ENCODE measurements around the gene ZNF407. TPM values are rescaled to one million over a fixed set of nuclear protein-coding genes. Genes with fewer than 3 reads are reported as not detected.
A peak's percentile ranks its signal among the peaks of the same experiment; 100 is the strongest.

ZNF407 gene
- total RNA-seq, 1 donor from 2014 or later = 15.1 TPM

DNA sequence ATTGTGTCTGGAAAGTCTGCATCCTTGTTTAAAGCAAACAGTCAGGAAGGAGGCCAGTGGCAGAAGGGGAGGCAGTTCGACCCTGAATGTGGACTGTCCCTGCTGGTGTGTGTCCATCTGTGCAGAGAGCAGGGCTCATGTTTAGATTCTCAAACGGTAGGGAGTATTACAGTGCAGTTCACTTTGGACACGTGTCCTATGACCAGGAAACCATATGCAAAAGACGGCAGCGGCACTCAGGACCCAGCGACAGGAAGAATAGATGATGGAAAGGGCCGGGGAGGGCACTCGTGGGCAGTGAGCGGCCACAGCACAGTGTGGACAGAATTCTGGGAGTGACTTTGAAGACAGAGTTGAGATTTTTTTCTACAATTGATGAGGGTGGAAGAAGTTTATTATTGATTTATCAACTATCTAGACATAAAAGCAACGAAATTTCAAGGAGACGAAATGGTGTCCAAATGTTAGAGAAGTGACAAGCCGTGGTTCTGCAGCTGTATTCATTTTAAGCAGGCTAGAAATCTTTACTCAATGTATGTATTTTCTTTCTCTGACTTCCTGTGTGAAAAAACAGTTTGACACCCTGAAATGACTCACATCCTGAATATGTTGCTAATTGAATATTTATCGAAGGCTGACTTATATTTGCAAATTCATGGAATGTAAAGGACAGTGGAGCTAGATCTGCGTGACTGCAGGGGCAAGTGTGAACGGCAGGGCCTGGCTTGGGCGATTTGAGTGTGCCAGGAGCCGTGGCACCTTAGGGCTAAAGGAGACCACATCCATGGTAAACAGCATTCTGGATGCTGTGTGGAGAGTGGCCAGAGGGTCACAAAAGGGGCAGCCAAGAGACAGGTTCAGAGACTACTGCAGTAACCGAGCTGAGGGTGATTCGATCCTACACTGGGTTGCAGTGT lies 397.1 kb downstream of the ZNF407 start:
- Histone ChIP-seq H3K4me1 (ENCODE audit: control insufficient read depth in 3 of 3, insufficient read depth in 3 of 3, low read length in 3 of 3) (peaks cover 0 to 3% (median 0%) of the 10 kb centered on the region in 3 donors), H3K9me3 (ENCODE audit: control insufficient read depth in 3 of 3, low read length in 3 of 3) (no peaks in the 10 kb centered on the region), H3K4me3 (ENCODE audit: low read length in 3 of 3) (no peak overlapping the region), H3K36me3 (ENCODE audit: control insufficient read depth in 3 of 3, insufficient read depth in 3 of 3, low read length in 3 of 3) (no peaks in the 10 kb centered on the region), H3K9ac (ENCODE audit: low read depth in 1 of 3, low read length in 3 of 3) (peak overlapping the region in 1 of 3 donors; percentile 24), H3K27me3 (ENCODE audit: control insufficient read depth in 3 of 3, insufficient read depth in 3 of 3, low read length in 3 of 3) (no peaks in the 10 kb centered on the region), H3K27ac (ENCODE audit: low read depth, low read length) (no peak overlapping the region)

DNA sequence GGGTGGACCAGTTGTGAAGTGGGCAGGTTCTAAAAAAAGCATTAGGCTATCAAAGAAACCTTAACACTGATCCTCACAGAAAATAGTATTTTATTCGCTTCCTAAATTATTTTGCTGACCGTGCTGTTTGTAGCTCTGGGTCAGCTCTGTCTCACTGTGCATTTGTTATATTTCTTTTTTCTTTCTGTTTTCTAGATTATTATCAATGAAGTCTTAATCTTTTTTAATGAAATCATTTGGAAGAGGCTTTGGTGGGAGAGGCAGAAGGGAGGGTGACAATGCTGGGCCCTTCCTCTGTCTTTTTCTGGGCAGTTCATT lies 397.7 kb downstream of the ZNF407 start:
- H3K27me3 ChIP-seq (ENCODE audit: control insufficient read depth in 3 of 3, insufficient read depth in 3 of 3, low read length in 3 of 3) = no peaks in the 10 kb centered on the region
- H3K27ac ChIP-seq (ENCODE audit: low read depth, low read length) = no peak overlapping the region
- H3K4me3 ChIP-seq (ENCODE audit: low read length in 3 of 3) = no peak overlapping the region
- no peaks in the 10 kb centered on the region for H3K36me3 ChIP-seq (ENCODE audit: control insufficient read depth in 3 of 3, insufficient read depth in 3 of 3, low read length in 3 of 3)
- peaks cover 0 to 3% (median 0%) of the 10 kb centered on the region in 3 donors for H3K4me1 ChIP-seq (ENCODE audit: control insufficient read depth in 3 of 3, insufficient read depth in 3 of 3, low read length in 3 of 3)
- no peak overlapping the region for H3K9ac ChIP-seq (ENCODE audit: low read depth in 1 of 3, low read length in 3 of 3)
- H3K9me3 ChIP-seq (ENCODE audit: control insufficient read depth in 3 of 3, low read length in 3 of 3) = no peaks in the 10 kb centered on the region

DNA sequence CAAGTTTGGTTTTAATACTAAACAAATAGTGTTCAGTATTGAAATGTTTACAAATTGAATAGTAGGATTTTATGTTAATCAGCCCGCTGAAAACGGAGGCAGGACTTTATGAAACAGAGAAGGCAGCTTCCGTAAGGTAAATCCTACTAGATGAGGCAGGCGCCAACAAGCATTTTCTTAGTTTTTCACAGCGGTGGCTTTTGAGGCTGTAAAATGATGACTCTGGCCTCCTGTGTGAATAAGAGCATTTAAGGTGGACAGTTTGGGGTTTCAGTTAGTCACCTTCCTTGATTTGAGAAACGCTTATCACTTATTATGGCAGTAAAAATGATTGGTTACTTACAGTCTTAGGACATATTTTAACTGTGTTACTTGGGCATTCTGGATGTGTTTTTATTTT lies 398.4 kb downstream of the ZNF407 start:
- Histone ChIP-seq H3K36me3 (ENCODE audit: control insufficient read depth in 3 of 3, insufficient read depth in 3 of 3, low read length in 3 of 3) (no peaks in the 10 kb centered on the region), H3K4me3 (ENCODE audit: low read length in 3 of 3) (no peak overlapping the region), H3K27ac (ENCODE audit: low read depth, low read length) (no peak overlapping the region), H3K9me3 (ENCODE audit: control insufficient read depth in 3 of 3, low read length in 3 of 3) (no peaks in the 10 kb centered on the region), H3K4me1 (ENCODE audit: control insufficient read depth in 3 of 3, insufficient read depth in 3 of 3, low read length in 3 of 3) (peaks cover 0 to 3% (median 0%) of the 10 kb centered on the region in 3 donors), H3K27me3 (ENCODE audit: control insufficient read depth in 3 of 3, insufficient read depth in 3 of 3, low read length in 3 of 3) (no peaks in the 10 kb centered on the region), H3K9ac (ENCODE audit: low read depth in 1 of 3, low read length in 3 of 3) (no peak overlapping the region)

DNA sequence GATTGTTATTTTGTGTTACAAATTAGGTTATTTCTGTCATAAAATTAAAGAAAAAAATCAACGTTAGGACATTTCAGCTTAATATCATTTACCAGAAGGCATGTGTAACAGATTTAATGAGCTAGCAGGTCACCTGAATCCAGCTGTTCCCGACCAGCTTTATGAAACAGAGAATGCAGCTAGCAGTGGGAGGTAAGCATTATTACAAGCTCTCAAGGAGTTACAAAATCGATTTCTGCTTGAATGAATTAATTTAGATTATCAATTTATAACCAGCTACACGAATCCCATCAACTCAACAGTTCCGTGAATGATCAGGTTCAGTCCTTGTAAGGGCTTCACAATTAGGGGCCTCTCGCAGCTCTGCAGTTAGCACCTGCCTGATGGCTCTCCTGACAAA lies 399.3 kb downstream of the ZNF407 start:
- no peak overlapping the region for H3K27ac ChIP-seq (ENCODE audit: low read depth, low read length)
- no peaks in the 10 kb centered on the region for H3K27me3 ChIP-seq (ENCODE audit: control insufficient read depth in 3 of 3, insufficient read depth in 3 of 3, low read length in 3 of 3)
- H3K36me3 ChIP-seq (ENCODE audit: control insufficient read depth in 3 of 3, insufficient read depth in 3 of 3, low read length in 3 of 3) = no peaks in the 10 kb centered on the region
- no peaks in the 10 kb centered on the region for H3K9me3 ChIP-seq (ENCODE audit: control insufficient read depth in 3 of 3, low read length in 3 of 3)
- H3K4me3 ChIP-seq (ENCODE audit: low read length in 3 of 3) = no peak overlapping the region
- H3K9ac ChIP-seq (ENCODE audit: low read depth in 1 of 3, low read length in 3 of 3) = no peak overlapping the region
- peaks cover 0 to 3% (median 0%) of the 10 kb centered on the region in 3 donors for H3K4me1 ChIP-seq (ENCODE audit: control insufficient read depth in 3 of 3, insufficient read depth in 3 of 3, low read length in 3 of 3)

DNA sequence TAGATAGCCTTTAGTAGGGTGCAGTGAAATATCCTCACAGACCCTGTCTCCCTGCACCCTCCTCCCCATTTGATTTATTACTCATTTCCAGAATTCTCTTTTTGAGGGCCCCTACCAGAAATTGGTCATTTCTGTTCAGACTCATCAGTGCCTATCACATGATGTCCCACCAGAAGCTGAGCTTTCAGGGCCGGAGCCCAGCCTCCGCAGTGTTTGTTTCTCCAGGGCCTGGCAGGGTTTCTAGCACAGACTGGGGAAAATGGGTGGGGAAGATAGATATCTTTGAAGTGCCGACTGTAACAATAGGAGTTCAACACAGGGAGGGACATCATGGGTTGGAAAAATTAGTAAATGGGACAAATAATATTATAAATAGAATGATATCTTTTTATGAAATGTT lies 403.2 kb downstream of the ZNF407 start:
- no peak overlapping the region for H3K9ac ChIP-seq (ENCODE audit: low read depth in 1 of 3, low read length in 3 of 3)

DNA sequence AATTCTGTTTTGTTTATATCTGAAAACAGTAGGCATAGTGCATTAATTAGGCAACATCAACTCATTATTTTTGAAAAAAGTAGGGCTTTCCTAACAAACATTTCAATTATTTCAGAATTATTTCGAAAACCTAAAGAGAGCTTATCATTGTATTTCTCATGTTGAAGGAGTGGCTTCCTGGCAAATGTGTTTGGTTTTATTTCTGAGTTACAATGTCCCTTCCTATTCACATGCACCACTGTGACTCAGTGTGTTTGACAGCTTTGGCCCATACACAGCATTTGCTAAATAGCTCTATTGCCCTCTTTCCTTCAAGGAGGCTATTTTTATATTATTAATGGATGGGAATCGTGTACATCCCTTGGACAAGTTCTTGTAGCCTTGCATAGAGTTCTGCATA lies 405.4 kb downstream of the ZNF407 start:
- H3K4me3 ChIP-seq (ENCODE audit: low read length in 3 of 3) = no peak overlapping the region
- H3K27ac ChIP-seq (ENCODE audit: low read depth, low read length) = no peak overlapping the region
- H3K9ac ChIP-seq (ENCODE audit: low read depth in 1 of 3, low read length in 3 of 3) = no peak overlapping the region
- H3K27me3 ChIP-seq (ENCODE audit: control insufficient read depth in 3 of 3, insufficient read depth in 3 of 3, low read length in 3 of 3) = no peaks in the 10 kb centered on the region
- no peaks in the 10 kb centered on the region for H3K36me3 ChIP-seq (ENCODE audit: control insufficient read depth in 3 of 3, insufficient read depth in 3 of 3, low read length in 3 of 3)
- H3K9me3 ChIP-seq (ENCODE audit: control insufficient read depth in 3 of 3, low read length in 3 of 3) = no peaks in the 10 kb centered on the region
- no peaks in the 10 kb centered on the region for H3K4me1 ChIP-seq (ENCODE audit: control insufficient read depth in 3 of 3, insufficient read depth in 3 of 3, low read length in 3 of 3)

More for the DNA sequence above, 403.2 kb downstream of the ZNF407 start:
- Histone ChIP-seq H3K4me1 (ENCODE audit: control insufficient read depth in 3 of 3, insufficient read depth in 3 of 3, low read length in 3 of 3) (no peaks in the 10 kb centered on the region), H3K4me3 (ENCODE audit: low read length in 3 of 3) (no peak overlapping the region), H3K27me3 (ENCODE audit: control insufficient read depth in 3 of 3, insufficient read depth in 3 of 3, low read length in 3 of 3) (no peaks in the 10 kb centered on the region), H3K36me3 (ENCODE audit: control insufficient read depth in 3 of 3, insufficient read depth in 3 of 3, low read length in 3 of 3) (no peaks in the 10 kb centered on the region), H3K9me3 (ENCODE audit: control insufficient read depth in 3 of 3, low read length in 3 of 3) (no peaks in the 10 kb centered on the region), H3K27ac (ENCODE audit: low read depth, low read length) (no peak overlapping the region)

DNA sequence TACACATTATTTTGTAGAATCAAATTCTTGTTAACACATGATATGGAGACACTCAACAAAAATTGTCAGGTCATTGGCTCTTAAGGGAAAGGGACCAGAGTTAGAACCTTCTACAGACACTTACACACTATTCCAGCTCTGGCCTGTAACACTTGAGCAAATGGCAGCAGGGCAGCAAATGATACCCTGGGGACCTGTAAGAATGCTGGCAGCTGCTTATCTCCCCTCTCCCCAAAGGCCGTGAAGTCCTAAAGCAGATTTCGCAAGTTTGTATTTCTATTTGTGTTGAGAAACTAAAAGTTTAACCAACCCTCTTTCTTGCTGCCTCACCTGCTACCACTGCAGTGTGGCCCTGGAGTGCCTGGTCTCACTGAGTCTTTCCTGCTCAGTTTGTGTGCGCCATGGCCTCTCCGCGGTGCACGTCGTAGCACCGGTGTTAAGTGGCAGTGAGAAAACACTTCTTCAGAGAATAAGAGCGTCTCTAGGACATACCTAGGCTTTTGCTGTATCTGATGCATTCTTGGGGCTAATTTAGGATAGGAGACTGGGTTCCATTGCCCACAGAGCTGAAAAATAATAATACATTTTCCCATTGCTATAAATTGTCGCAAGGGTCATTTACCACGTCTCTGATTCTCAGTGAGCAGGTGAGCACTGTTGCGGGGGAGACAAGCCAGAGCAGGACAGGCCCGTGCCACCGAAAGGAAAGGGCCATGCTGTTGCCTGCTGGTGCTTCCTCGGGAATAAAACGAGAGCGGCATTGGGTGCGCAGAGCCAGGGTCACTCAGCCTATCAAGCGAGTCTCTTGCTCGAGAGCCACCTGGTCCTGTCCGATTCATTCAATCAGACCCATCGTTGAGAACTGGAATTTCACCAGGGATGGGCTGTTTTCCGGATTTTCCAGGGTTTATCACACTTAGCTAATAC lies 406.4 kb downstream of the ZNF407 start:
- Histone ChIP-seq H3K4me1 (ENCODE audit: control insufficient read depth in 3 of 3, insufficient read depth in 3 of 3, low read length in 3 of 3) (no peaks in the 10 kb centered on the region), H3K9ac (ENCODE audit: low read depth in 1 of 3, low read length in 3 of 3) (no peak overlapping the region), H3K27ac (ENCODE audit: low read depth, low read length) (no peak overlapping the region), H3K27me3 (ENCODE audit: control insufficient read depth in 3 of 3, insufficient read depth in 3 of 3, low read length in 3 of 3) (no peaks in the 10 kb centered on the region), H3K9me3 (ENCODE audit: control insufficient read depth in 3 of 3, low read length in 3 of 3) (no peaks in the 10 kb centered on the region), H3K4me3 (ENCODE audit: low read length in 3 of 3) (no peak overlapping the region), H3K36me3 (ENCODE audit: control insufficient read depth in 3 of 3, insufficient read depth in 3 of 3, low read length in 3 of 3) (no peaks in the 10 kb centered on the region)

DNA sequence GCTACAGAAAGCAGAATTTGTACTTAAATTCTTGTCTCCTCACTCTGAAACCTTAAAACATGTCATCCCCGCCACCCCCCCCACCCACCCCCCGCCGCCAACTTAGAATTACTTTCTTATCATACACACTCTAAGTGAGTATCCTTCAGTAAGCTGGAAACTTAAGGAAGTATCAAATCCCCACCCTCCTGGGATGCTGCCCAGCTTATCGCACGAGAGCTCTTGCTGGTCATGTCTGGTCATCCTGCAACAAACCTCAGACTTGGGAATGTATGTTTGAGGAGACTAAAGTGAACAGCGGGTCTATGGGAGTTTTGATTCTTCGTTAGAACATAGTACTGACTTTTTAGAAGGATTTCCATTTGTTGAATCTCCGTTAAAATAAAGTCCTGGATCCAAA lies 408.0 kb downstream of the ZNF407 start:
- no peaks in the 10 kb centered on the region for H3K27me3 ChIP-seq (ENCODE audit: control insufficient read depth in 3 of 3, insufficient read depth in 3 of 3, low read length in 3 of 3)
- no peaks in the 10 kb centered on the region for H3K9me3 ChIP-seq (ENCODE audit: control insufficient read depth in 3 of 3, low read length in 3 of 3)
- H3K9ac ChIP-seq (ENCODE audit: low read depth in 1 of 3, low read length in 3 of 3) = no peak overlapping the region
- no peak overlapping the region for H3K4me3 ChIP-seq (ENCODE audit: low read length in 3 of 3)
- H3K36me3 ChIP-seq (ENCODE audit: control insufficient read depth in 3 of 3, insufficient read depth in 3 of 3, low read length in 3 of 3) = no peaks in the 10 kb centered on the region
- no peak overlapping the region for H3K27ac ChIP-seq (ENCODE audit: low read depth, low read length)
- H3K4me1 ChIP-seq (ENCODE audit: control insufficient read depth in 3 of 3, insufficient read depth in 3 of 3, low read length in 3 of 3) = peaks cover under 1 to 7% (median 6%) of the 10 kb centered on the region in 3 donors

DNA sequence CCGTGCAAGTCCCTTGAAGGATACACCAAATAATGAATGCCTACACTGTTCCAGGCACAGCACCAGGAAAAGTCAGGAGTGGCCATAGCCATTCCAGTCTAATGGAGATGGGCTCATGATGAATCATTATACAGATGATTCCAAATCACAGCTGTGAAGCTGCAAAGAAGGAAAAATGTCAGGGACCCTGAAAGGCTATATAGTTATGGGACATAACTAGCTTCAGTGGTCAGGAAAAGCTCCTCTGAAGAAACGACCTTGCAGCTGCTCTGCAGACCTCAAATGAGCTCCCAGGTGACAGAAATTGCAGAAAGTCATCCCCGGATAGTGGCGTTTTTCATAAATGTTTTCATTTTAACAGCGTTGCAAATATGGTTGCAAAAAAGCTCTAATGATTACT lies 410.5 kb downstream of the ZNF407 start:
- H3K36me3 ChIP-seq (ENCODE audit: control insufficient read depth in 3 of 3, insufficient read depth in 3 of 3, low read length in 3 of 3) = no peaks in the 10 kb centered on the region
- no peak overlapping the region for H3K9ac ChIP-seq (ENCODE audit: low read depth in 1 of 3, low read length in 3 of 3)
- H3K4me3 ChIP-seq (ENCODE audit: low read length in 3 of 3) = no peak overlapping the region

DNA sequence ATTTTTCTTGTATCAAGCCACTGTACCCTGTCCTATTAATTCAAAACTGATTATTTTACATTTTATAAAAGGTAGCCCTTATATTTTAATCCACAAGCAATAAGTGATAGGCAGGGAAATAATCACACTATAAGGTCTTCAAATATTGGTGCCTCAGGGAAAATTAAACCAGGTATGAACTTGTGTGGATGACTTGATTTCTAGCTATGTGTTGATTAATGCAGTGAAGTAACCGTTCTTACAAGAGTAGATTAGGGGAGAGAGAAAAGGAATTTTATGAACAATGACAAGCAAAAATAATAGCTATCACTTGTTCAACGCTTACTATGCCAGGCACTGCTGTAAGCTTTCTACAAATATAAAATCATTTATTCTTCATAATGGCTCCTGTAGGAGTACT lies 411.6 kb downstream of the ZNF407 start:
- Histone ChIP-seq H3K36me3 (ENCODE audit: control insufficient read depth in 3 of 3, insufficient read depth in 3 of 3, low read length in 3 of 3) (no peaks in the 10 kb centered on the region), H3K9me3 (ENCODE audit: control insufficient read depth in 3 of 3, low read length in 3 of 3) (no peaks in the 10 kb centered on the region), H3K4me1 (ENCODE audit: control insufficient read depth in 3 of 3, insufficient read depth in 3 of 3, low read length in 3 of 3) (peaks cover 2 to 9% (median 6%) of the 10 kb centered on the region in 3 donors), H3K27ac (ENCODE audit: low read depth, low read length) (no peak overlapping the region), H3K27me3 (ENCODE audit: control insufficient read depth in 3 of 3, insufficient read depth in 3 of 3, low read length in 3 of 3) (no peaks in the 10 kb centered on the region), H3K9ac (ENCODE audit: low read depth in 1 of 3, low read length in 3 of 3) (no peak overlapping the region), H3K4me3 (ENCODE audit: low read length in 3 of 3) (no peak overlapping the region)

More for the DNA sequence above, 410.5 kb downstream of the ZNF407 start:
- H3K27me3 ChIP-seq (ENCODE audit: control insufficient read depth in 3 of 3, insufficient read depth in 3 of 3, low read length in 3 of 3) = no peaks in the 10 kb centered on the region
- no peaks in the 10 kb centered on the region for H3K9me3 ChIP-seq (ENCODE audit: control insufficient read depth in 3 of 3, low read length in 3 of 3)
- no peak overlapping the region for H3K27ac ChIP-seq (ENCODE audit: low read depth, low read length)
- peaks cover 2 to 9% (median 6%) of the 10 kb centered on the region in 3 donors for H3K4me1 ChIP-seq (ENCODE audit: control insufficient read depth in 3 of 3, insufficient read depth in 3 of 3, low read length in 3 of 3)

All from skeletal muscle tissue (tissue), 4 donors.